Measurements from ENCODE around the gene SMPX. TPM values are rescaled to one million over a fixed set of nuclear protein-coding genes. Genes with fewer than 3 reads are reported as not detected.

SMPX gene
- total RNA-seq, 2 donors from 2014 or later, result not detected

GRCh38 chrX:21734175-21734574 lies 23.7 kb downstream of the SMPX start:
- ATAC-seq, result no peak
- H3K36me3 ChIP-seq (replicated peaks in 1 of 2; ENCODE audit: insufficient read depth in 1 of 2, low read depth in 2 of 2), result no peaks in the 10 kb centered on the region
- intact Hi-C loops (cut with DNase I), result no loop called here
- H3K9me3 ChIP-seq, result no peaks in the 10 kb centered on the region
- DNase-seq, result no peak
- no peak overlapping the region for H3K27ac ChIP-seq
- no peak overlapping the region for H3K4me3 ChIP-seq
- no peaks in the 10 kb centered on the region for H3K27me3 ChIP-seq
- 15 to 31% methylated on average over 2 of the region's 2 CpGs for WGBS, 2 donors
- no peaks in the 10 kb centered on the region for H3K4me1 ChIP-seq
- TF ChIP-seq POLR2A (IDR thresholded peaks at IDR 0.05), result no peak
- TF ChIP-seq, protein P1, sequence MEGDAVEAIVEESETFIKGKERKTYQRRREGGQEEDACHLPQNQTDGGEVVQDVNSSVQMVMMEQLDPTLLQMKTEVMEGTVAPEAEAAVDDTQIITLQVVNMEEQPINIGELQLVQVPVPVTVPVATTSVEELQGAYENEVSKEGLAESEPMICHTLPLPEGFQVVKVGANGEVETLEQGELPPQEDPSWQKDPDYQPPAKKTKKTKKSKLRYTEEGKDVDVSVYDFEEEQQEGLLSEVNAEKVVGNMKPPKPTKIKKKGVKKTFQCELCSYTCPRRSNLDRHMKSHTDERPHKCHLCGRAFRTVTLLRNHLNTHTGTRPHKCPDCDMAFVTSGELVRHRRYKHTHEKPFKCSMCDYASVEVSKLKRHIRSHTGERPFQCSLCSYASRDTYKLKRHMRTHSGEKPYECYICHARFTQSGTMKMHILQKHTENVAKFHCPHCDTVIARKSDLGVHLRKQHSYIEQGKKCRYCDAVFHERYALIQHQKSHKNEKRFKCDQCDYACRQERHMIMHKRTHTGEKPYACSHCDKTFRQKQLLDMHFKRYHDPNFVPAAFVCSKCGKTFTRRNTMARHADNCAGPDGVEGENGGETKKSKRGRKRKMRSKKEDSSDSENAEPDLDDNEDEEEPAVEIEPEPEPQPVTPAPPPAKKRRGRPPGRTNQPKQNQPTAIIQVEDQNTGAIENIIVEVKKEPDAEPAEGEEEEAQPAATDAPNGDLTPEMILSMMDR (IDR thresholded peaks at IDR 0.05), result no peak

GRCh38 chrX:21733705-21734104 lies 24.2 kb downstream of the SMPX start:
- 71 to 89% methylated on average over 1 of the region's 1 CpG for WGBS, 2 donors
- Histone ChIP-seq H3K4me1 (no peaks in the 10 kb centered on the region), H3K36me3 (replicated peaks in 1 of 2; ENCODE audit: insufficient read depth in 1 of 2, low read depth in 2 of 2) (no peaks in the 10 kb centered on the region), H3K4me3 (no peak overlapping the region), H3K9me3 (no peaks in the 10 kb centered on the region), H3K27ac (no peak overlapping the region), H3K27me3 (no peaks in the 10 kb centered on the region)
- TF ChIP-seq, protein P1 (IDR thresholded peaks at IDR 0.05), result no peak
- TF ChIP-seq POLR2A (IDR thresholded peaks at IDR 0.05), result no peak
- ATAC-seq (no peak), DNase-seq (no peak)
- intact Hi-C loops (cut with DNase I), result no loop called here

DNA sequence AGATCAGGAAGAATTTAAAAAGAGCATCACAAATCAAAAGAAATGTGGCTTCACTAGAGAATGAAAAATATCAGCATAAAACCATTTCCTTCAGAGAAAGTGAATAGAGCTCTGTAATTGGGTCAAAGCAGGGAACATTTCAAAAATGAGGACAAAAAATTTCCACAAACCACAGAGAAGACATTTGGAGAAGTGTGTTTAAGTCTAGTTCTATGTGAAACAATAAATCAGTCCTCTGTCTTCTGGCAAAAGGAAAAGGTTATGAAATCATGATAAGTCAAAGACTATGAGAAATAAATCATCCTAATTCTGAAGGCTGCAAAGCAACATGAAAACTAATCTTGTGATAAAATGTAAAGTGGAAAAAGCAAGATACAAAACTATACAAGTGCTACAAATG lies 27.9 kb downstream of the SMPX start:
- TF ChIP-seq POLR2A (IDR thresholded peaks at IDR 0.05), result no peak
- TF ChIP-seq, protein P1 (IDR thresholded peaks at IDR 0.05), result no peak
- intact Hi-C loops (cut with DNase I), result no loop called here
- ATAC-seq, result no peak
- Histone ChIP-seq H3K27ac (no peak overlapping the region), H3K9me3 (no peaks in the 10 kb centered on the region), H3K27me3 (no peaks in the 10 kb centered on the region), H3K36me3 (replicated peaks in 1 of 2; ENCODE audit: insufficient read depth in 1 of 2, low read depth in 2 of 2) (no peaks in the 10 kb centered on the region), H3K4me3 (no peak overlapping the region), H3K4me1 (no peaks in the 10 kb centered on the region)
- DNase-seq, result no peak

GRCh38 chrX:21728276-21728968 lies 29.5 kb downstream of the SMPX start:
- Histone ChIP-seq H3K9me3 (no peaks in the 10 kb centered on the region), H3K4me3 (no peak overlapping the region), H3K27me3 (no peaks in the 10 kb centered on the region), H3K4me1 (no peaks in the 10 kb centered on the region), H3K36me3 (replicated peaks in 1 of 2; ENCODE audit: insufficient read depth in 1 of 2, low read depth in 2 of 2) (no peaks in the 10 kb centered on the region), H3K27ac (no peak overlapping the region)
- intact Hi-C loops (cut with DNase I), result no loop called here
- TF ChIP-seq, protein P1 (IDR thresholded peaks at IDR 0.05), result no peak
- no peak for TF ChIP-seq POLR2A (IDR thresholded peaks at IDR 0.05)
- DNase-seq, result no peak
- whole genome bisulfite sequencing, 2 donors, result 71 to 72% methylated on average over 3 of the region's 3 CpGs
- ATAC-seq, result no peak

DNA sequence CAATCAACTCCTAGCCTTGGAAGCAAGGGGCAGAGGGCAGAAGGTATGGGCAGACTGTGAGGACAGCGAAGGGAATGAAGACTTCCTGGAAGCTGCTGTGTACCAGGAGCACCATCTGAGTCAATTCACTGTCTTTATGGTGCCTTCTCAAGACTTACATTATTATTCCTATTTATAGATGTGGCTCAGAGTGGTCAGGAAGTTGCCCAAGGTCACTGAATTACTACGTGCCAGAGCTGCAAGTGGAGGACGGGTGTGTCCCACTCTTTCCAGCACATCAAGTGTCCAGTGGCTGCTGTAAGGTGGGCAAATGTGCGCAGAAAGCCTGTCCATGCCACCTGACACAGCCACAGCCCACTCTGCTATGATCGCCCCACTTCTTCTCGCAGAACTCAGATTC lies 32.0 kb downstream of the SMPX start:
- DNase-seq, result no peak
- H3K27ac ChIP-seq, result no peak overlapping the region
- H3K36me3 ChIP-seq (replicated peaks in 1 of 2; ENCODE audit: insufficient read depth in 1 of 2, low read depth in 2 of 2), result no peaks in the 10 kb centered on the region
- TF ChIP-seq POLR2A (IDR thresholded peaks at IDR 0.05), result no peak
- TF ChIP-seq, protein P1 (IDR thresholded peaks at IDR 0.05), result no peak
- WGBS, 2 donors, result 55 to 86% methylated on average over 4 to 6 of the region's 6 CpGs
- no peaks in the 10 kb centered on the region for H3K9me3 ChIP-seq
- no peaks in the 10 kb centered on the region for H3K4me1 ChIP-seq
- no peak for ATAC-seq
- H3K4me3 ChIP-seq, result no peak overlapping the region
- intact Hi-C loops (cut with DNase I), result no loop called here
- no peaks in the 10 kb centered on the region for H3K27me3 ChIP-seq
